Measurements from ENCODE around the gene RAB3C. TPM values are rescaled to one million over a fixed set of nuclear protein-coding genes. Genes with fewer than 3 reads are reported as not detected.

Gene RAB3C
- total RNA-seq, 1 donor from 2014 or later: 0.45 TPM

- H4K20me1 ChIP-seq (ENCODE audit: insufficient read depth, low read length): no peaks in the 10 kb centered on the region
- H3K79me2 ChIP-seq (ENCODE audit: insufficient read depth, low read length): no peaks in the 10 kb centered on the region
- no peaks in the 10 kb centered on the region for H3K27me3 ChIP-seq (ENCODE audit: insufficient read depth, low read length)
- peaks cover 12% of the 10 kb centered on the region for H3K4me1 ChIP-seq (ENCODE audit: insufficient read depth, low read length)
- H3K4me2 ChIP-seq (ENCODE audit: low read length): no peak overlapping the region
- FAIRE-seq (no peak), DNase-seq (ENCODE audit: low read depth) (peak; percentile 31)
- H3K27ac Mint-ChIP-seq (ENCODE audit: unreplicated experiment): no peak overlapping the region
- H2AFZ ChIP-seq (ENCODE audit: low read depth, low read length): peak overlapping the region; percentile 39
- no peaks in the 10 kb centered on the region for H3K27me3 Mint-ChIP-seq (ENCODE audit: low read depth, unreplicated experiment)
- H3K9ac ChIP-seq (ENCODE audit: low read length): no peak overlapping the region
- H3K9me3 ChIP-seq (ENCODE audit: insufficient read depth, low read depth, low read length): no peaks in the 10 kb centered on the region
- H3K4me1 Mint-ChIP-seq (ENCODE audit: low read depth, unreplicated experiment): peaks cover 13% of the 10 kb centered on the region
- no peaks in the 10 kb centered on the region for H3K36me3 ChIP-seq (ENCODE audit: insufficient read depth, low read length)
- no peak overlapping the region for H3K4me3 Mint-ChIP-seq (ENCODE audit: unreplicated experiment)
- TF ChIP-seq EZH2 (IDR thresholded peaks at IDR 0.05; ENCODE audit: insufficient read depth, low read length) (no peak), CTCF (IDR thresholded peaks at IDR 0.05; ENCODE audit: insufficient read depth, low read depth, low read length) (peak; percentile 88)
- peaks cover 5% of the 10 kb centered on the region for H3K9me3 Mint-ChIP-seq (ENCODE audit: unreplicated experiment)
- no peak overlapping the region for H3K4me3 ChIP-seq (ENCODE audit: insufficient read depth, low read depth, low read length)
- no peaks in the 10 kb centered on the region for H3K36me3 Mint-ChIP-seq (ENCODE audit: low read depth, unreplicated experiment)
- no peak overlapping the region for H3K27ac ChIP-seq (ENCODE audit: low read depth, low read length)
Observed at GRCh38 chr5:58886315-58887207, 303.7 kb downstream of the RAB3C start.

GRCh38 chr5:58887311-58887710, 304.4 kb downstream of the RAB3C start:
- FAIRE-seq (no peak), DNase-seq (ENCODE audit: low read depth) (no peak)

More at GRCh38 chr5:58887311-58887710, 304.4 kb downstream of the RAB3C start:
- H3K36me3 Mint-ChIP-seq (ENCODE audit: low read depth, unreplicated experiment): no peaks in the 10 kb centered on the region
- Histone ChIP-seq H3K4me2 (ENCODE audit: low read length) (no peak overlapping the region), H3K27ac (ENCODE audit: low read depth, low read length) (no peak overlapping the region), H3K9me3 (ENCODE audit: insufficient read depth, low read depth, low read length) (no peaks in the 10 kb centered on the region), H4K20me1 (ENCODE audit: insufficient read depth, low read length) (no peaks in the 10 kb centered on the region), H3K9ac (ENCODE audit: low read length) (no peak overlapping the region), H3K27me3 (ENCODE audit: insufficient read depth, low read length) (no peaks in the 10 kb centered on the region), H3K4me3 (ENCODE audit: insufficient read depth, low read depth, low read length) (no peak overlapping the region), H2AFZ (ENCODE audit: low read depth, low read length) (no peak overlapping the region), H3K4me1 (ENCODE audit: insufficient read depth, low read length) (peaks cover 18% of the 10 kb centered on the region), H3K36me3 (ENCODE audit: insufficient read depth, low read length) (no peaks in the 10 kb centered on the region), H3K79me2 (ENCODE audit: insufficient read depth, low read length) (no peaks in the 10 kb centered on the region)
- TF ChIP-seq CTCF (IDR thresholded peaks at IDR 0.05; ENCODE audit: insufficient read depth, low read depth, low read length) (no peak), EZH2 (IDR thresholded peaks at IDR 0.05; ENCODE audit: insufficient read depth, low read length) (no peak)
- H3K9me3 Mint-ChIP-seq (ENCODE audit: unreplicated experiment): peaks cover 5% of the 10 kb centered on the region
- H3K27ac Mint-ChIP-seq (ENCODE audit: unreplicated experiment): no peak overlapping the region
- no peaks in the 10 kb centered on the region for H3K27me3 Mint-ChIP-seq (ENCODE audit: low read depth, unreplicated experiment)
- peaks cover 14% of the 10 kb centered on the region for H3K4me1 Mint-ChIP-seq (ENCODE audit: low read depth, unreplicated experiment)
- no peak overlapping the region for H3K4me3 Mint-ChIP-seq (ENCODE audit: unreplicated experiment)
